ELF-1 (cell line): ENCODE measurements around the gene IRF9.
A peak's percentile ranks its signal among the peaks of the same experiment; 100 is the strongest.

Source experiments
- DNase-seq: peaks from one replicate; pipeline ENCODE4 v3.0.0-alpha.2; 2016; ENCODE audit warnings: low read depth, low spot score

The IRF9 gene

DNA sequence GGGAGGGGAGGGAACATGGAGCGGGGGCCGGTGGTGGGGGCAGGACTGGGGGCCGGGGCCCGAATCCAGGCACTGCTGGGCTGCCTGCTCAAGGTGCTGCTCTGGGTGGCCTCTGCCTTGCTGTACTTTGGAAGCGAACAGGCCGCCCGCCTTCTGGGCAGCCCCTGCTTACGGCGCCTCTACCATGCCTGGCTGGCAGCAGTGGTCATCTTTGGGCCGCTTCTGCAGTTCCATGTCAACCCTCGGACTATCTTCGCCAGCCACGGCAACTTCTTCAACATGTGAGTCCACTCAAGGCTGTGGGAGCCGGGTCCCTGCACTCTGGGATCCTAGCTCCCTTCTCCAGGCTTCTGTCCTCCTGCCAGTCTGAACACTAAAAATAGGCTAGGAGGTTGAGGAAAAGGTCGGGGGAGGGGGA, 29.5 kb upstream of the IRF9 start:
- DNase-seq = no peak

GRCh38 chr14:24132061-24132685, 28.9 kb upstream of the IRF9 start:
- DNase-seq = no peak

DNA sequence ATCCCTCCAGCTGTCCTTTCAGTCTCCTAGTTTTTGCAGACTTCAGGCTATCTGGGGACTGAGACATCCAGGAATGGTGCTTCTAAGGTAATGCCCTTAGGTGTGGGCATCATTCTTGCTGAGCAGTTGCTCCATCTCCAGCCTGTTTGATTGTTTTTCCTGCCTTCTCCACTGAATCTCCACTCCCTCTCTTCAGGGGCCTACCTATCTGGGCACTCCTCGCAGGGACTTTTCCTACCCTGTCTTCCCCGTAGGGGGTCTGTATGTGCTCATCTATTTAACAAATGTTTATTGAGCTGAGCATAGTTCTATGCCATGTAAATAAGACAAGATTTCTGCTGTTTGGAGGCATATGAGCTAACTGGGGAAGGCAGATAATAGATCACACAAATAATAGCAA, 28.1 kb upstream of the IRF9 start:
- no peak for DNase-seq

DNA sequence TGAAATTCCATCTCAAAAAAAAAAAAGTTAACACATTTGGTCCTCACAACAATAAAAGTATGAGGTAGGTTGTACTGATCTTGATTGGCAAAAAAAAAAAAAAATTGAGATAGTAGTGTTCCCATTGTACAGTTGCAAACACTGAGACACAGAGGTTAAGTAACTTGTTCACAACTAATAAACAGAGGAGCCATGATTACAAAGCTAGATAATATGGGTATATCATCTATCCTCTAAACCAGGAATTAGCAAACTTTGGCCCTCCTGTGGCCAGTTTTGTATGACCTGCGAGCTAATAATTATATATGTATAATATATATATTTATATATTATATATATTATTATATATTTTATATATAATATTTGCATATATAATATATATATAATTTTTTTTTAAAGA, 27.3 kb upstream of the IRF9 start:
- DNase-seq = no peak

- DNase-seq = no peak
These were observed 25.6 kb upstream of the IRF9 start for GRCh38 chr14:24135584-24135833.

DNA sequence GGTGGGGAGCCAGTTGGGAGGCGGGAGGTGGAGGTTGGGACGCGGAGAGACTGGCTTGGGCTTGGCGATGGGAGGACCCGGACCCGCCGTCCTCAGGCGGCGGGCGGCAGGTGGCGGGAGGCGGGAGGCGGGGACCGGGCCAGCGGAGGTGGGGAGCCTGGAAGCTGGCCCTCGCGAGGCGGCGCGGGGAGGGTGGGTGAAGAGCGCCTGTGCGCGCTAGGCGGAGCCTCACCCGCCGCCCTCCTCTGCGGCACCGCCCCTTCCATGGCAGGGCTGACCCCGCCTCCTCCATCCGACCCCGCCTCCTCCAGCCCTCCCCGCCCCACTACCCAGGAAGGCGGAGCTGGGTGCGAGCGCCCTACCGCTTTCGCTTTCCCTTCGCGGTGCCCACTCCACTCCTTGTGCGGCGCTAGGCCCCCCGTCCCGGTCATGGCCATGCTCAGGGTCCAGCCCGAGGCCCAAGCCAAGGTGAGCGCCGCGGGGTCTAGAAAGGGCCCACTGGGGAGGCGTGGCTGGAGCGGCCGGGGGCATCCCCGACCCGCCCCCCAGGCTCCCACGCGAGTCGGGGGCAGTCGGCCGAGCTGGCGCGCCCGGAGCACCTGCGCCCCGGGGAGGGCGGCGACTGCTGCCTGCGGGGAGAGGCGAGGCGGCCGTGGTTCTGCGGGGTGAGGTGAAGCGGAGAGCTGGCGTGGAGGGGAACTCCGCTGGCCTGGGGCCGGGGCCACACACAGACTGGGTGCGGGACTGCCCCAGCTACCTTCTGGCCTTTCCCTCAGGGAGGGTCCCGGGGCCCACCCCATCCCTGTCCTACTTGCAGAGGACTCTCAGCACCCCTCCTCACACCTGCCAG, 25.0 kb upstream of the IRF9 start, which contains the start of gene PSME1:
Gene PSME1 (plus strand): TSS at position 361 of the 850 bp plus-strand sequence. CDS start 69 bp downstream, at position 430.
- DNase-seq = peak; percentile 84

- DNase-seq = no peak
These were observed 24.2 kb upstream of the IRF9 start for GRCh38 chr14:24136684-24137528.

DNA sequence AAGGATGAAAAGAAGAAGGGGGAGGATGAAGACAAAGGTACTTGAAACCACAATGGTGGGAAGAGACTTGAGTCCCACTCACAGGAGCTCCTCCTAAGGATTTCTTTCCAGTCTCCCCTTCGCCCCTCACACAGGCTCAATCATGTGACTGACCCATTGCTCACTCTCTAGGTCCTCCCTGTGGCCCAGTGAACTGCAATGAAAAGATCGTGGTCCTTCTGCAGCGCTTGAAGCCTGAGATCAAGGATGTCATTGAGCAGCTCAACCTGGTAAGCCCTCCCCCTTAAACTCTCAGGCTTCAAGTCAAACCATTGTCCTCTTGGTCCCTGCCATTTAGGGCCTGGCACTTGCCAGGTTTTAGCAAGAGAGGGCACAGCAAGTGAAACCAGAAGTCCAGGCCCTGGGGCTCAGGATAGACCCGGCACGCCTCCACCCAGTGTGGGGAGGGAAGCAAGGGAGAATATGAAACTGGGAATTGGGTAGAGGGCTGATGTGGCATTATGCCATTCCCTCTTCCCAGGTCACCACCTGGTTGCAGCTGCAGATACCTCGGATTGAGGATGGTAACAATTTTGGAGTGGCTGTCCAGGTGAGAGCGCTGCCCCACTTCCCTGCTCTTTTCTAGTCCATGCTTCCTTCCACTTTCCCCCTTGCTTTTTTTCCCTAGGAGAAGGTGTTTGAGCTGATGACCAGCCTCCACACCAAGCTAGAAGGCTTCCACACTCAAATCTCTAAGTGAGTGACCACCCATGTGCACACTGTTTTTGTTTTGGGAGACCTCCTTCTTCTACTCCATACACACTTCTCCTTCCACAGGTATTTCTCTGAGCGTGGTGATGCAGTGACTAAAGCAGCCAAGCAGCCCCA, 23.3 kb upstream of the IRF9 start:
- DNase-seq = no peak

- DNase-seq = no peak
These were observed 22.4 kb upstream of the IRF9 start for GRCh38 chr14:24138396-24139271.

GRCh38 chr14:24139272-24139934, 21.7 kb upstream of the IRF9 start:
- DNase-seq = no peak

DNA sequence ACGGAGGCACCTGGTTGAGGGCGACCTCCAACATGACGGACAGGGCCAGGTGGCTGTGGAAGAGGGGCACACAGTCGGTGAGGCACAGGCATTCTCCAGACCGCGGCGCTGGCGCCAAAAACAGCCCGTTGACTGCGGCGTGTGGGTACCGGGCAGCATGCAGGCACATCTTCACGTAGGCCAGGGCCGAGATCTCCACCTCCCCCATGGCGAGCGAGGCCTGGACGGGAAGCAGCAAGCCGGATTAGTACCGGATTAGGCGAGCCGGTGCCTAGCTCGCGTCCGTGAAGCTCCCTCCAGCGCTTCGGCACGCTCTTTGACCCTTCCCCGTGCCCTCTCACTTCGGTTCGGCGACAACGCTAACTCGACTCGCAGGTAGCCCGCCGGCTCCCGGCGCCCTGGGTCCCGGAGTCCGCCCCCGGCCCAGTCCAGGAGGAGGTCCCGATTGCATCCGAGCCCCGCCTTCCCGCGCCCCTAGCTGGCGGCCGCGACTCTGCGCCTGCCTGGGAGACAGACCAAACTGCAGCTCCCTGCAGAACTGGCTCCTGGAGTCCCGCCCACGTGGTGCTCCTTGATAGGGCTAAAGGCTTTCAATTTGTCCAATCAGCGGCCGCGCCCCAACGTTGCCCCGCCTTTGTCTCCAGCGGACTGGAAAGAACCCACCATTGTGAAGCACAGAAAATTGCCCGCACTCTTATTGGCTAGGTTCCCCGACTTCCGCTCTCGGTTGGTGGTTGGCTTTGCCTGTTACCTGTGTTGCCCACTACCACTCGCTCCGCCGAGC, 19.8 kb upstream of the IRF9 start, which contains the start of gene EMC9:
Gene EMC9 (minus strand): TSS at position 495 of the 784 bp plus-strand sequence. CDS start 287 bp downstream, at position 208.
- DNase-seq = peak; percentile 100

DNA sequence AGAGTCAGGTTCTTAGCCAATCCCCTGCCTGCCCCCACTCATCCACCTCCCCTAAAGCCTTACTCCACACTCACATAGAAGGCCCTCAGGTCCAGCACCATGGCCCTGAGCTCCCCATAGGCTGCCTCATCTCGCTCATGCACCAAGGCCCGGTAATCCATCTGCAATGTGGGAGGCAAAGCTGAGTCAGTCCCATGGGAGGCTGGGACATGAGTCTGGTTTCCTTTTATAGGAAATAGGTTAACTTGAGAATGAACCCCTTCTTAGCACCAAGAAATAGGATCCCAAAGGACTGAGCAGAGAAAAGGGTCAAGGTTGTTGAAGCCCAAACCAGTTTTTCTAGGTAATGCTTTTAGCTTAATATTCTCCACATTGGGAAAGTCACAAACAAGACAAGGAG, 17.6 kb upstream of the IRF9 start:
- DNase-seq = no peak

- no peak for DNase-seq
These were observed 16.6 kb upstream of the IRF9 start for GRCh38 chr14:24144451-24144850.

GRCh38 chr14:24145219-24145618, 15.8 kb upstream of the IRF9 start:
- no peak for DNase-seq

GRCh38 chr14:24145690-24146452, 15.2 kb upstream of the IRF9 start:
- DNase-seq = peak; percentile 68

DNA sequence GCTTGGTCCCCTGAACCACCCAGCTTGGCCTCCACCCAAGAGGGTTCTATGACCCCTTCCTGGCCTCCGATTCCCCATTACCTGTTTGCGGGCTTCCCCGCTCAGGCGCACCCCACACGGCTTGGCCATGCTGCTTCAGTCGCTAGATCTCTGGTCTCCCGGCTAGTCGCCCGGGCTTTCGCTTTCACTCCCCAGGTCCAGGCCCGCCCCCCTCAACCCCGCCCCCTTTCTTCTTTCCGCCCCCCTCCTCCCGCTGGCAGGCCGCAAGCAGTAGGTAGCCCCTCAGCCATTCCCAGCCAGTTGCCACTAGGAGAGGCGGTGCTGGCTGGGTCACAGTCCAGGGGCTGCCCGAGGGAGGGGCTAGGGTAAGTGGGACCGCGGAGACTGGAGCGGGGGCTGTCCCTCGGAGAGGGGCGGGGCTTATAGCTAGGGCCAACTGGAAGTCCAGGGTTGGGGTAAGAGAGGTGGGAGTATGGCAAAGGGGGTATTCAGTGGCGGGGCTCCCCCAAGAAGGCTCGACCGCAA, 14.6 kb upstream of the IRF9 start, which contains the start of gene PSME2:
Gene PSME2 (minus strand): TSS at position 158 of the 525 bp plus-strand sequence. CDS start 29 bp downstream, at position 129.
- peak; percentile 98 for DNase-seq

DNA sequence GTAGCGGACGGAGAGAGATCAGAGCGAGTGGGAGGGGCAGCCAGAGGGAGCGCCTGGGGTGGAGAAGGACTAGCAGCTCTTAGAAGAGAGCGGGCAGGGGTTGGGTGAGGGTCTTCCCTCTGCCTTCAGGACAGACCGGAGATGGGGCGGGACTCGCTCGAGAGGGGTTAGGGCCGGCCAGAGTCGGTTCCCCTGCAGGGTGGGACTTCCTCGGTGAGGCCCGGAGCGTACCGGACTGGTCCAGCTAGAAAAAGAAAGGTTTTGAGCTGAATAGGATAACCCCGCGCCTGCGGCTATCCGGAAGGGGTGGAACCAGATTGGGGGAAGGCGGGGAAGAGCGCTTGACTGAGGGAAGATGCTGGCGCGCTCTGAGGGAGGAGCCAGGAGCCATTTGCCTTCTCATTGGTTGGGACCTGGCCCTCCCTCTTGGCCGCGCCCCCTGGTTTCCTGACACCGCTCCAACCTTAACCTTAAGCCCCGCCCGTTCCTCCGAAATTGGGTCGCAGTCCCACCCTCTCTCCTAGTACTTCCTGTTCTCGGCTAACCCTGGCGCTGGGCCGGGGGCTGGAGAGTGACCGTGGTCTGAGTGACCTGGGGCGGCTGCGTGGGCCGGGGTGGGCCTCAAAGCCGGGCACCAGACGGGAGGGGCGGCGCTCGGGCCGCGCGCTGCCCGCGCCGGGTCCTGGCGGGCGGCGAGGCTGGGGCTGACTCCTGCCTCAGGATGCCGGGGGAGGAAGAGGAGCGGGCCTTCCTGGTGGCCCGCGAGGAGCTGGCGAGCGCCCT, 13.9 kb upstream of the IRF9 start, which contains the start of gene RNF31:
Gene RNF31 (plus strand): TSS at position 521 of the 783 bp plus-strand sequence. CDS start 201 bp downstream, at position 722.
- peak; percentile 99 for DNase-seq
